GM13977 (cell line): ENCODE data around the gene PET100.

Experiments used
- DNase-seq: peaks from one replicate; pipeline ENCODE4 v3.0.0; 2012; ENCODE audit warnings: low spot score
- CTCF ChIP-seq: IDR thresholded peaks from 2 replicates; pipeline ENCODE4 v1.5.1; 2012; ENCODE audit warnings: mild to moderate bottlenecking, control low read depth; ENCODE audit not compliant: insufficient read depth; ENCODE audit errors: extremely low read depth, missing control alignments
- in situ Hi-C: fragments of 300-500 bp; cut with MboI; formaldehyde crosslinking; loops from one replicate; pipeline ENCODE4 v1.12.0; 2022; ENCODE audit warnings: low sequenced_read_pairs, low pct_unique_long_range_greater_than_20kb, mixed read lengths, inconsistent platforms; ENCODE audit not compliant: unreplicated experiment

Gene PET100

GRCh38 chr19:7618771-7619510 lies 10.7 kb upstream of the PET100 start:
- DNase-seq: no peak

GRCh38 chr19:7619671-7620441 lies 9.7 kb upstream of the PET100 start:
- in situ Hi-C loops: no loop called here
- no peak for DNase-seq
- no peak for TF ChIP-seq CTCF

More at GRCh38 chr19:7618771-7619510, 10.7 kb upstream of the PET100 start:
- in situ Hi-C loops: no loop called here
- no peak for TF ChIP-seq CTCF

- DNase-seq: no peak
- in situ Hi-C loops: no loop called here
- TF ChIP-seq CTCF: no peak
These were observed 8.9 kb upstream of the PET100 start for GRCh38 chr19:7620442-7621412.

GRCh38 chr19:7622933-7623685 lies 6.5 kb upstream of the PET100 start:
- no peak for DNase-seq

GRCh38 chr19:7623725-7624603 lies 5.6 kb upstream of the PET100 start:
- no peak for TF ChIP-seq CTCF
- in situ Hi-C loops: no loop called here
- no peak for DNase-seq

More at GRCh38 chr19:7622933-7623685, 6.5 kb upstream of the PET100 start:
- in situ Hi-C loops: no loop called here
- TF ChIP-seq CTCF: no peak
